GM18909 (cell line): ENCODE results near the gene RPP25L.

Experiments used
- ATAC-seq: cut with Tn5 transposase; IDR thresholded peaks from one replicate; pipeline ENCODE4 v1.9.1; 2021; ENCODE audit warnings: mild to moderate bottlenecking; ENCODE audit not compliant: unreplicated experiment, poor library complexity

Gene RPP25L

GRCh38 chr9:34572092-34572491, 39.8 kb downstream of the RPP25L start:
- no peak for ATAC-seq

DNA sequence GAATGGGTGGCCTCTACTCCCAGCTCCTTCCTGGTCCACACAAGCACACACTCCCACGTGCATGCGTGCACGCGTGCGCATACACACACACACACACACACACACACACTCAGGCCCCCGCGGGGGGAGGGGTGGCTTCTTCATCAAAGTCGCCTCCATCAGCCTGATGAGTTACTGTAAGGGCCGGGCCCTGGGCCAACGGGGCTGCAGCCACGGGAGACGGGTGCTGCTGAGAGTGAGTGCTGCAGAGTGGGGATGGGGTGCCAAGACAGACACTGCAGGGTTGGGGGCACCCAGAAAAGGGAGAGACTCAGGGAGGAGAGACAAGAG, 40.5 kb downstream of the RPP25L start:
- no peak for ATAC-seq

- ATAC-seq: no peak
These were observed 41.0 kb downstream of the RPP25L start for GRCh38 chr9:34570809-34571480.

DNA sequence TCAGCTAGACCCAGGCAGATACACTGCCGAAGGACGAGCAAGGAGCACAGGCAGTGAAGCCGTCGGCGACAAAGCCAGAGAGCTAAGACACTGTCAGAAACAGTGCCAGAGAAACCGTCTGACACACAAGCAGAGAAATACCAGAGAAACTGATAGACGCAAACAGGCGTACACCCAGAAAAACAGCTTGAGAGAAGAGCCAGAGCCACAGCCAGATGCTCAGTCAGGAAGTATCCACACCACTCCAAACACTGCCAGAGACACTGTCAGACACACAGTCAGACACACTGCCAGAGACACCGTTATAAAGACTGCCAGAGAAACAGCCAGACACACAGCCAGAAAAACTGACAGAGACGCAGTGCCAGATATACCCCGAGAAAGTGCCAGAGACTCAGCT, 41.5 kb downstream of the RPP25L start:
- ATAC-seq: no peak

GRCh38 chr9:34568774-34569173, 43.1 kb downstream of the RPP25L start:
- no peak for ATAC-seq

DNA sequence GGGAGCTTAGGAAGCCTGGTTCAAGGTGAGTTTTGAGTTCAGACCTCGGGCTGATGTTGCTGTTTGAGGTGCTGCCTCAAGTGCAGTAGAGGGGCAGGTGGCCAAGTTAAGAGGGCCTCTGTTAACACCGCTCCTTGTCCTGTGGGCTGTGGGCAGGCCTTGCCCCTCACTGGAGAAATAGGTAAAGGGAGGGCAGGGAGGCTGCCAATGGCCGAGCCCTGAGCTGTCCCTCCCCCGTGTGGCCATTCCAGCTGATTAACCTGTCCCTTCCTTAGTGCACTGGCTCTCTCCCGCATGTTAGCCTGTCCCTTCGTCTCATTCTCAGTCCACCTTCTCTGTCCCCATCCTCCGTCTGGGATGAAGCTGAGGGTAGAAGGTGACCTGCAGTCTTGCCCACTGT, 43.8 kb downstream of the RPP25L start:
- no peak for ATAC-seq

DNA sequence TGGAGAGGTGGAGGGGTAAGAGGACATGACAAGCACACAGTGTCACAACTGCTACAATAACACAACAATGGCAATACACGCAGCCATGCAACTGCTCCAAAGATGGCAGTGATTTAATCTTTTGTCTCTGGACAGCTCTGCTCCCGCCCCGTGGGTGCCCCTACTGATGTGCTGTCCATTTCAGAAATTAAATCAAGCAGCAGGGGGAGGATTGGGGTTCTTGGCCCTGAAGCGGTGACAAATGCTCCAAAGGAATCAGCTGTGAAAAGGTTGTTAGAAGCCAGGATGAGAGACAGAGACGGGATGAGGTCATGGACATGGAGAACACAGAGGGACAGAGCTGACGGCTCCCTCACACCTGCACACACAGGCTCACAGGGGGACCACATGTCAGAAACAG, 44.9 kb downstream of the RPP25L start:
- ATAC-seq: no peak

GRCh38 chr9:34566322-34566721, 45.6 kb downstream of the RPP25L start:
- ATAC-seq: no peak

- no peak for ATAC-seq
These were observed 46.0 kb downstream of the RPP25L start for GRCh38 chr9:34565856-34566255.

DNA sequence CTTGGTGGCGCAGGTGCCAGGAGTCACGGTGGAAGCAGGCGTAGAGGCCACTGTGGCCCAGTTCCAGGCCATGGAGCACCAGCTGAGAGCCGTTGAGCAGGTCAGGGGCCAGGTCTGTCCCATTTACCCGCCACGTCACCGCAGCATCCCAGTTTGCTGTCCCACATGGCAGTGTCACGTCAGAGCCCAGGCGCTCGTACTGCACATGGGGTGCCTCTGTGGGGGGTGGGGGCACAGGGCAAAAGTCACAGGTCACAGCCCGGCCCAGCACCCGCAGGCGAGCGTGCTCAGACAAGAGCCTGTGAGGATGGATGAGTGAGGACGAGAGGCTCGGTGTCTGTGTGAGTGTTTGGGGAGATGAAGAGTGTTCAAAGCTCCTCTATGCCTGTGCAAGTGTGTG, 47.3 kb downstream of the RPP25L start:
- no peak for ATAC-seq

DNA sequence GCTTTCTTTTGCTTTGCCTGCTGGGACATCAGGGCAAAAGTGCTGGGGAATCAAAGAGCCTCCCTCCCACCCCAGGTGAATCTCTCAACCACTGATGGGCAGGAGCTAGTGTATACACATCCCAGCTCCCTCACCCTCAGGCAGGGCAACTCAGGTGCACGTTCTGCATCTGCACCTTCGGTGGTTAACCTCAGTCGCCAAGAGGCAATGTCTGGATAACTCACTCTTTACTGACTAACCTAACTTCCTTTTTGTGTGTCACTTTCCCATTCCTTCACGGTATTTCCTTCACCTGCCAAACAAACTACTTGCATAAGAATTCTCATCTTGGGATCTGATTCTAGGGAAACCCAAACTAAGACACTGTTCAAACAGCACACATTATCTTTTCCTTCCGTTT, 48.6 kb downstream of the RPP25L start:
- no peak for ATAC-seq

- no peak for ATAC-seq
These were observed 49.7 kb downstream of the RPP25L start for GRCh38 chr9:34562135-34562745.

GRCh38 chr9:34560599-34561214, 51.2 kb downstream of the RPP25L start:
- no peak for ATAC-seq
